OCI-LY3 (cell line): ENCODE measurements around the gene ATXN1L.

ENCODE experiments used
- H2AFZ ChIP-seq: fragments of 200-600, 300-600 bp; shearing (Covaris generic); 2 replicates; pipeline ENCODE4 v1.6.0; 2014; ENCODE audit warnings: antibody characterized with exemption, low read depth, low read length
- H3K27ac ChIP-seq: fragments of 200-600, 300-600 bp; sonication (generic); 2 replicates; pipeline ENCODE4 v1.5.1; 2014; ENCODE audit warnings: mild to moderate bottlenecking, low read length, moderate library complexity, mixed read lengths
- H3K27me3 ChIP-seq: fragments of 200-600, 300-600 bp; sonication (generic); 2 replicates; pipeline ENCODE4 v1.6.1; 2014; ENCODE audit warnings: low read depth, low read length, mixed read lengths
- H3K36me3 ChIP-seq: fragments of 200-600, 300-600 bp; sonication (generic); replicated peaks from 2 replicates; pipeline ENCODE3; 2014; ENCODE audit warnings: low read depth, low read length, mixed read lengths
- H3K4me1 ChIP-seq: fragments of 300-600, 200-600 bp; sonication (generic); 2 replicates; pipeline ENCODE4 v1.6.1; 2014; ENCODE audit warnings: low read length, mixed read lengths
- H3K4me2 ChIP-seq: fragments of 200-600, 300-600 bp; sonication (generic); 2 replicates; pipeline ENCODE4 v1.6.1; 2014; ENCODE audit warnings: low read length, mixed read lengths
- H3K4me3 ChIP-seq: fragments of 300-600, 200-600 bp; sonication (generic); 2 replicates; pipeline ENCODE4 v1.5.1; 2014; ENCODE audit warnings: antibody characterized with exemption, mild to moderate bottlenecking, low read length, moderate library complexity
- H3K79me2 ChIP-seq: fragments of 300-600, 200-600 bp; shearing (Covaris generic); 2 replicates; pipeline ENCODE4 v1.6.1; 2014; ENCODE audit warnings: mild to moderate bottlenecking, low read length, mixed read lengths
- H3K9ac ChIP-seq: fragments of 300-600, 200-600 bp; shearing (Covaris generic); 2 replicates; pipeline ENCODE4 v1.6.0; 2014; ENCODE audit warnings: mild to moderate bottlenecking, low read length, moderate library complexity
- H3K9me3 ChIP-seq: fragments of 200-600, 300-600 bp; shearing (Covaris generic); 2 replicates; pipeline ENCODE4 v1.6.1; 2014; ENCODE audit warnings: low read length, mixed read lengths; ENCODE audit not compliant: insufficient read depth
- H4K20me1 ChIP-seq: fragments of 200-600, 300-600 bp; sonication (generic); 2 replicates; pipeline ENCODE4 v1.6.1; 2016; ENCODE audit warnings: low read length, mixed read lengths; ENCODE audit not compliant: insufficient read depth
- EZH2phosphoT487 ChIP-seq: fragments of 200-600 bp; shearing (Covaris generic); IDR thresholded peaks from 2 replicates; pipeline ENCODE4 v1.6.1; 2018; ENCODE audit warnings: antibody characterized with exemption, mixed run types, low read depth
- TF ChIP-seq, protein P1 (sequence below): fragments of 200-600, 300-600 bp; sonication (generic); IDR thresholded peaks from 2 replicates; pipeline ENCODE4 v1.5.1; 2014; ENCODE audit warnings: antibody characterized with exemption, low read length, low read depth

Gene ATXN1L

DNA sequence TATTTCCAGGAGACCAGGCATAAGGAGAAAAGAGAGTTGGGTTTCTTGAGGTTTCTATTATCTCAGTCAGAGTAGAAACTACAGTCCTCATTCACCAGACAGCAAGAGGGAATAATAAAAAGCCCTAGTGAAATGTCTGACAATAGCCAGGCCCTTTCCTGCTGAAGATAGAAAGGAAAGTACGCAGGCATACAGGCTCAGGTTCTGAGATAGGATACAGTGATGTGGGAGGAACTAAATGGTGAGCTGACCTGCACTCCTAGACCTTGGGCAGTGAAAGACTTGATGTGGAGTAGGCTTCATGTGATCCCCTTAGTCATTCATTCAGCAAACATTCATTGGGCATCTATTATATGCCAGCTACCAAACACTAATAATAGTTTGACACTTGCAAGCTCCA lies 23.3 kb downstream of the ATXN1L start:
- no peak overlapping the region for H3K9ac ChIP-seq
- no peaks in the 10 kb centered on the region for H3K27me3 ChIP-seq
- no peak overlapping the region for H2AFZ ChIP-seq
- peaks cover 39% of the 10 kb centered on the region for H3K36me3 ChIP-seq
- H3K4me3 ChIP-seq = no peak overlapping the region
- no peak overlapping the region for H3K4me2 ChIP-seq
- H4K20me1 ChIP-seq = peaks cover 18% of the 10 kb centered on the region
- H3K79me2 ChIP-seq = no peaks in the 10 kb centered on the region
- TF ChIP-seq, protein P1, sequence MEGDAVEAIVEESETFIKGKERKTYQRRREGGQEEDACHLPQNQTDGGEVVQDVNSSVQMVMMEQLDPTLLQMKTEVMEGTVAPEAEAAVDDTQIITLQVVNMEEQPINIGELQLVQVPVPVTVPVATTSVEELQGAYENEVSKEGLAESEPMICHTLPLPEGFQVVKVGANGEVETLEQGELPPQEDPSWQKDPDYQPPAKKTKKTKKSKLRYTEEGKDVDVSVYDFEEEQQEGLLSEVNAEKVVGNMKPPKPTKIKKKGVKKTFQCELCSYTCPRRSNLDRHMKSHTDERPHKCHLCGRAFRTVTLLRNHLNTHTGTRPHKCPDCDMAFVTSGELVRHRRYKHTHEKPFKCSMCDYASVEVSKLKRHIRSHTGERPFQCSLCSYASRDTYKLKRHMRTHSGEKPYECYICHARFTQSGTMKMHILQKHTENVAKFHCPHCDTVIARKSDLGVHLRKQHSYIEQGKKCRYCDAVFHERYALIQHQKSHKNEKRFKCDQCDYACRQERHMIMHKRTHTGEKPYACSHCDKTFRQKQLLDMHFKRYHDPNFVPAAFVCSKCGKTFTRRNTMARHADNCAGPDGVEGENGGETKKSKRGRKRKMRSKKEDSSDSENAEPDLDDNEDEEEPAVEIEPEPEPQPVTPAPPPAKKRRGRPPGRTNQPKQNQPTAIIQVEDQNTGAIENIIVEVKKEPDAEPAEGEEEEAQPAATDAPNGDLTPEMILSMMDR = no peak
- no peak for TF ChIP-seq EZH2phosphoT487
- peaks cover 19% of the 10 kb centered on the region for H3K4me1 ChIP-seq
- H3K27ac ChIP-seq = no peak overlapping the region
- no peaks in the 10 kb centered on the region for H3K9me3 ChIP-seq

DNA sequence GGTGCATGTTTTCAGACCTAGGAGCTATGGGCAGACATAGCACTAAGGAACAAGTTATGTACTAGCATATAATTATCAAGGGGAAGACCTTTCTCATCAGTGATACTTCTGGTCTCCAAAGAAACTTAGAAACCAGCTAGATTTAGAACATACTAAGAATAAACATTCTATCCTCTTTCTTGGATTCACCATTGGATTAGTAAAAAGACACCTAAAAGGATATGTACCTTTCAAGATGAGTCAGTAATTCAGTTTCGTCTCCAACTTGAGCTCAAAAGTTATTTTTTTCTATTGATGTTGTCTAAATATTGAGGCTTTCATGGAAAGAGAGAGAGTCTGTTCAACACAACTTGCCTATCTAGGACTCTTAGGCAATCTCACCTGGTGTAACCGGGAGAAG lies 25.0 kb downstream of the ATXN1L start:
- Histone ChIP-seq H3K4me2 (peak overlapping the region; percentile 11), H3K36me3 (peaks cover 27% of the 10 kb centered on the region), H3K9me3 (no peaks in the 10 kb centered on the region), H3K27ac (no peak overlapping the region), H3K4me3 (no peak overlapping the region), H3K27me3 (no peaks in the 10 kb centered on the region), H3K9ac (no peak overlapping the region), H3K4me1 (peaks cover 19% of the 10 kb centered on the region), H3K79me2 (no peaks in the 10 kb centered on the region), H2AFZ (no peak overlapping the region), H4K20me1 (peaks cover 18% of the 10 kb centered on the region)
- TF ChIP-seq, protein P1 = no peak
- TF ChIP-seq EZH2phosphoT487 = no peak

DNA sequence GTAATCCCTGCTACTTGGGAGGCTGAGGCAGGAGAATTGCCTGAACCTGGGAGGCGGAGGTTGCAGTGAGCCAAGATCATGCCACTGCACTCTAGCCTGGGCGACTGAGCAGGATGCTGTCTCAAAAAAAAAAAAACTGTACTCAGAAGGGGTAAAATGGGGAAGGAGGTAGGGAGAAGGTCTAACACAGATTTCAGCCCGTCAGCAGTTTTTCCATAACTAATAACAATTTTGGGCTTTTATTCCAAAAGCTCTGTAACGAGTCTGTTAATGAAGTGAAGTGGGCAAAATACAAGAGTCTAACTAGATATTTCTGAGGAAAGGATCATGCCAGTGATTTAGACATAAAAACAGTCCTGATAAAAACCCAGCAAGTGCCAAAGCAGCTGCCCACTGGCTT lies 27.4 kb downstream of the ATXN1L start:
- H3K36me3 ChIP-seq = peaks cover 19% of the 10 kb centered on the region
- H3K27me3 ChIP-seq = no peaks in the 10 kb centered on the region
- H3K4me1 ChIP-seq = peaks cover 19% of the 10 kb centered on the region
- TF ChIP-seq, protein P1 = no peak
- TF ChIP-seq EZH2phosphoT487 = no peak
- no peak overlapping the region for H3K4me2 ChIP-seq
- no peaks in the 10 kb centered on the region for H3K9me3 ChIP-seq
- no peak overlapping the region for H3K27ac ChIP-seq
- no peak overlapping the region for H3K9ac ChIP-seq
- H2AFZ ChIP-seq = no peak overlapping the region
- H4K20me1 ChIP-seq = peaks cover 16% of the 10 kb centered on the region
- no peaks in the 10 kb centered on the region for H3K79me2 ChIP-seq
- H3K4me3 ChIP-seq = no peak overlapping the region

DNA sequence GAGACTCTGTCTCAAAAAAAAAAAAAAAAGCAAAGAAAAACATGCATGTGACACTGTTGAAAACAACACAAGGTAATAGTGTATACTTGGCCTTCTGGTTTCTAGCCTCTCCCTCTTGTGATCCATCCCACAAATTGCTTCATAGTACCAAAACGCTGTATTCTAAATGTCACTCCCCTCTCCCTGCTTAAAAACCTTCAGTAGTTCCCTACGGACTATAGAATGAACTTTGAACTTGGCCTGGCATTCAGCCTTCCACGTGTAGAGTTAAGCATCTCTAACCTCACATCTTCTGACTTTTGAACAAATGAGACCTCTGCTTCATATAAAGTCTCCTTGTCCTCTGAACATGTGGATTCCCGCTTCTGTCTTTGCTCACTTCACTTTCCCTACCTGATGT lies 33.1 kb downstream of the ATXN1L start:
- H3K4me2 ChIP-seq = no peak overlapping the region
- H2AFZ ChIP-seq = no peak overlapping the region
- no peaks in the 10 kb centered on the region for H3K9me3 ChIP-seq
- H3K27ac ChIP-seq = no peak overlapping the region
- H3K27me3 ChIP-seq = no peaks in the 10 kb centered on the region
- H3K4me3 ChIP-seq = no peak overlapping the region
- no peaks in the 10 kb centered on the region for H3K79me2 ChIP-seq
- TF ChIP-seq, protein P1 = no peak
- TF ChIP-seq EZH2phosphoT487 = no peak
- H3K9ac ChIP-seq = no peak overlapping the region
- H3K36me3 ChIP-seq = peaks cover 30% of the 10 kb centered on the region
- H4K20me1 ChIP-seq = peaks cover 7% of the 10 kb centered on the region; the same call in 1 of the 2 replicates
- peaks cover 17% of the 10 kb centered on the region for H3K4me1 ChIP-seq
